HepG2 (cell line): ENCODE results near the gene RTBDN. TPM values are rescaled to one million over a fixed set of nuclear protein-coding genes. Genes with fewer than 3 reads are reported as not detected.

ENCODE experiments used
- ATAC-seq: fragments of 200-7000 bp; cut with Tn5 transposase; 3 replicates; pipeline ENCODE4 v1.9.1; 2020; ENCODE audit warnings: mild to moderate bottlenecking, moderate library complexity
- BruUV-seq: library from RNA; stranded (reverse); fragments of 400-500 nt; replicated peaks from 2 replicates; lab custom pipeline; 2021; lab: Mats Ljungman, UMichigan
- CTCF ChIA-PET: fragments of 300-600 bp; formaldehyde crosslinking; extraction: SDS; loops from one replicate; lab custom pipeline; 2021; ENCODE audit warnings: low total read pairs, inconsistent platforms, low intra/inter-chr PET ratio; lab: Yijun Ruan, JAX
- POLR2A ChIA-PET: fragments of 350-600 bp; sonication (Branson Sonifier 250); formaldehyde crosslinking; loops from one replicate; lab custom pipeline; 2020; ENCODE audit warnings: antibody characterized with exemption, inconsistent platforms; lab: Yijun Ruan, JAX
- DNase-seq: peaks from one replicate; pipeline ENCODE4 v3.0.0-alpha.2; 2015; ENCODE audit warnings: low spot score
- FAIRE-seq: peaks from 3 replicates; lab custom pipeline; 2011; peaks lifted over from hg19 to GRCh38; lab: Jason Lieb, UNC
- H2AFZ ChIP-seq: one replicate; pipeline ENCODE4 v1.6.1; 2011; ENCODE audit warnings: low read length, inconsistent platforms
- H3K27ac ChIP-seq: fragments of 300-600 bp; 3 replicates; pipeline ENCODE4 v1.8.0; 2011; ENCODE audit warnings: mixed run types, mild to moderate bottlenecking, mixed read lengths, low read length, inconsistent platforms; ENCODE audit not compliant: insufficient read depth; ENCODE audit errors: extremely low read length
- H3K27me3 ChIP-seq, 2 experiments: fragments of 200-600 bp in 1 of 2; 2 replicates in 1 of 2; 3 replicates in 1 of 2; pipeline versions ENCODE4 v1.6.0 to v1.8.0; 2011; ENCODE audit warnings: low read length in 2 of 2, mild to moderate bottlenecking in 2 of 2, moderate library complexity in 2 of 2, inconsistent platforms in 1 of 2; ENCODE audit not compliant: insufficient read depth in 2 of 2, control insufficient read depth in 1 of 2
- H3K36me3 ChIP-seq, 2 experiments: fragments of 200-600 bp in 1 of 2; replicated peaks in 1 of 2; 2 replicates in 1 of 2; 3 replicates in 1 of 2; pipeline versions ENCODE4 v1.5.1 to v1.8.0; 2011; ENCODE audit warnings: low read length in 2 of 2, inconsistent platforms in 1 of 2; ENCODE audit not compliant: insufficient read depth in 2 of 2, control insufficient read depth in 1 of 2
- H3K4me1 ChIP-seq: 2 replicates; pipeline ENCODE4 v1.5.1; 2012; ENCODE audit warnings: low read length, inconsistent platforms; ENCODE audit not compliant: insufficient read depth
- H3K4me2 ChIP-seq: 2 replicates; pipeline ENCODE4 v1.6.0; 2011; ENCODE audit warnings: low read depth, low read length, inconsistent platforms
- H3K4me3 ChIP-seq, 3 experiments: fragments of 200-600 bp in 1 of 3; sonication (generic), shearing (Covaris generic) in 1 of 3; replicated peaks in 1 of 3; 2 replicates each; pipeline ENCODE4 v1.5.1; 2011 to 2016; ENCODE audit warnings: low read length in 3 of 3, inconsistent platforms in 2 of 3, low read depth in 2 of 3, mild to moderate bottlenecking in 2 of 3, control low read depth in 1 of 3, mixed read lengths in 1 of 3; ENCODE audit not compliant: insufficient read depth in 1 of 3
- H3K79me2 ChIP-seq: one replicate; pipeline ENCODE4 v1.6.1; 2011; ENCODE audit warnings: low read length, inconsistent platforms; ENCODE audit not compliant: insufficient read depth
- H3K9ac ChIP-seq: 2 replicates; pipeline ENCODE4 v1.6.0; 2011; ENCODE audit warnings: mild to moderate bottlenecking, low read depth, low read length, inconsistent platforms; ENCODE audit not compliant: insufficient read depth
- H3K9me3 ChIP-seq: 2 replicates; pipeline ENCODE4 v1.5.1; 2012; ENCODE audit warnings: mild to moderate bottlenecking, low read length
- H4K20me1 ChIP-seq: 2 replicates; pipeline ENCODE4 v1.6.0; 2011; ENCODE audit warnings: inconsistent platforms, mild to moderate bottlenecking, low read length, moderate library complexity; ENCODE audit not compliant: insufficient read depth
- CAMTA2 ChIP-seq: sonication (generic); formaldehyde crosslinking; IDR thresholded peaks from 2 replicates; pipeline ENCODE4 v1.4.0; 2020; ENCODE audit warnings: mild to moderate bottlenecking, missing genetic modification reagents, borderline replicate concordance
- FOXC1 ChIP-seq: sonication (generic); formaldehyde crosslinking; IDR thresholded peaks from 2 replicates; pipeline ENCODE4 v1.8.0; 2022; ENCODE audit warnings: mild to moderate bottlenecking, missing genetic modification reagents, borderline replicate concordance
- FUBP1 ChIP-seq: sonication (generic); formaldehyde crosslinking; IDR thresholded peaks from 2 replicates; pipeline ENCODE4 v1.5.1; 2020; ENCODE audit warnings: missing genetic modification reagents, mild to moderate bottlenecking, borderline replicate concordance
- JUNB ChIP-seq: sonication (generic); formaldehyde crosslinking; IDR thresholded peaks from 2 replicates; pipeline ENCODE4 v1.8.0; 2022; ENCODE audit warnings: missing genetic modification reagents, mild to moderate bottlenecking, borderline replicate concordance
- MEF2D ChIP-seq: sonication (generic); formaldehyde crosslinking; IDR thresholded peaks from 2 replicates; pipeline ENCODE4 v1.5.1; 2020; ENCODE audit warnings: mild to moderate bottlenecking, missing genetic modification reagents
- RXRB ChIP-seq: IDR thresholded peaks from 2 replicates; pipeline ENCODE4 v1.6.1; 2016; ENCODE audit warnings: borderline replicate concordance, missing genetic modification reagents, missing compliant biosample characterization
- SP140L ChIP-seq: sonication (generic); formaldehyde crosslinking; IDR thresholded peaks from 2 replicates; pipeline ENCODE4 v1.4.0; 2020; ENCODE audit warnings: missing genetic modification reagents, borderline replicate concordance
- THYN1 ChIP-seq: sonication (generic); formaldehyde crosslinking; IDR thresholded peaks from 2 replicates; pipeline ENCODE4 v1.8.1; 2023; ENCODE audit warnings: low read depth, mild to moderate bottlenecking, moderate library complexity, missing genetic modification reagents, borderline replicate concordance
- ZBTB3 ChIP-seq: sonication (generic); formaldehyde crosslinking; IDR thresholded peaks from 2 replicates; pipeline ENCODE4 v1.4.0; 2020; ENCODE audit warnings: low read depth, mild to moderate bottlenecking, moderate library complexity, missing genetic modification reagents, borderline replicate concordance
- ZNF160 ChIP-seq: sonication (generic); formaldehyde crosslinking; IDR thresholded peaks from 2 replicates; pipeline ENCODE4 v1.8.0; 2022; ENCODE audit warnings: mild to moderate bottlenecking, inconsistent platforms, missing genetic modification reagents
- ZNF292 ChIP-seq: sonication (generic); formaldehyde crosslinking; IDR thresholded peaks from 2 replicates; pipeline ENCODE4 v1.8.1; 2022; ENCODE audit warnings: mild to moderate bottlenecking, low read depth, missing genetic modification reagents, borderline replicate concordance
- ZNF432 ChIP-seq: sonication (generic); formaldehyde crosslinking; IDR thresholded peaks from 2 replicates; pipeline ENCODE4 v1.5.0; 2020; ENCODE audit warnings: missing genetic modification reagents, mild to moderate bottlenecking, borderline replicate concordance
- ZSCAN25 ChIP-seq: sonication (generic); formaldehyde crosslinking; IDR thresholded peaks from 2 replicates; pipeline ENCODE4 v1.8.0; 2022; ENCODE audit warnings: mild to moderate bottlenecking, missing genetic modification reagents
- WGBS: methylation state at CpG from one replicate; pipeline ENCODE4 v1.1.6; 2017; ENCODE audit warnings: low lambda C conversion rate; 5-methylcytosine and 5-hydroxymethylcytosine counted together
- in situ Hi-C: cut with HindIII; loops from 2 replicates; pipeline ENCODE4 v1.10.0; 2017; ENCODE audit warnings: low pct_unique_long_range_greater_than_20kb; ENCODE audit not compliant: extremely low pct_ligation_motif_present
- intact Hi-C: fragments of 100-400 bp; cut with micrococcal nuclease; formaldehyde crosslinking; loops from one replicate; pipeline ENCODE4 v1.10.0; 2022; ENCODE audit not compliant: unreplicated experiment
- polyA plus RNA-seq, 8 experiments: library from polyadenylated mRNA; depleted of rRNA in 3 of 8; stranded (reverse) in 7 of 8; unstranded in 1 of 8; fragments of >200 nt; fragmentation: Illumina TruSeq in 4 of 8; extraction: Trizol in 4 of 8; gene quantifications; 2 replicates each; pipeline versions ENCODE4 v1.2.1 to v1.2.3, GENCODE V29; 2011 to 2016; ENCODE audit warnings: low read depth in 4 of 8, missing spikeins in 1 of 8, mixed read lengths in 1 of 8; ENCODE audit not compliant: insufficient read depth in 1 of 8
- total RNA-seq, 5 experiments: library from RNA; depleted of rRNA; stranded (reverse); fragments of >200 nt; fragmentation: Illumina TruSeq; extraction: Trizol; gene quantifications; 2 replicates each; pipeline ENCODE4 v1.2.3, GENCODE V29; 2016; ENCODE audit warnings: low read depth in 1 of 5
- TF ChIP-seq, protein P1 (sequence below): sonication (generic); formaldehyde crosslinking; conservative IDR thresholded peaks from 2 replicates; pipeline ENCODE4 v1.4.0; 2020; ENCODE audit warnings: missing genetic modification reagents

The RTBDN gene
- total and polyA plus RNA-seq, 2 of the 13 experiments (the other 11 are each of a cell fraction or from before 2014, with no cell fraction given) = 0.27 to 0.48 TPM

- BruUV-seq = no TSS peak
Measured at GRCh38 chr19:12843999-12844732, 9.8 kb upstream of the RTBDN start.

More at GRCh38 chr19:12843999-12844732, 9.8 kb upstream of the RTBDN start:
- no peak overlapping the region for H3K4me3 ChIP-seq
- no peak overlapping the region for H3K9ac ChIP-seq
- H4K20me1 ChIP-seq = no peaks in the 10 kb centered on the region
- intact Hi-C loops (no loop called here), in situ Hi-C loops (no loop called here)
- ChIA-PET CTCF (no interaction called here), POLR2A (no interaction called here)
- no peak for DNase-seq
- FAIRE-seq = no peak
- no peaks in the 10 kb centered on the region for H3K36me3 ChIP-seq
- H3K4me2 ChIP-seq = no peak overlapping the region
- TF ChIP-seq ZNF432 (no peak), SP140L (CRISPR knock-in tag) (no peak), JUNB (CRISPR knock-in tag) (no peak), THYN1 (no peak), ZSCAN25 (CRISPR knock-in tag) (no peak), ZNF160 (CRISPR knock-in tag) (no peak), RXRB (no peak), CAMTA2 (CRISPR knock-in tag) (no peak), FOXC1 (CRISPR knock-in tag) (no peak), FUBP1 (CRISPR knock-in tag) (no peak), ZBTB3 (no peak), ZNF292 (CRISPR knock-in tag) (no peak), MEF2D (no peak)
- TF ChIP-seq, protein P1, sequence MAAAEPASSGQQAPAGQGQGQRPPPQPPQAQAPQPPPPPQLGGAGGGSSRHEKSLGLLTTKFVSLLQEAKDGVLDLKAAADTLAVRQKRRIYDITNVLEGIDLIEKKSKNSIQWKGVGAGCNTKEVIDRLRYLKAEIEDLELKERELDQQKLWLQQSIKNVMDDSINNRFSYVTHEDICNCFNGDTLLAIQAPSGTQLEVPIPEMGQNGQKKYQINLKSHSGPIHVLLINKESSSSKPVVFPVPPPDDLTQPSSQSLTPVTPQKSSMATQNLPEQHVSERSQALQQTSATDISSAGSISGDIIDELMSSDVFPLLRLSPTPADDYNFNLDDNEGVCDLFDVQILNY (CRISPR knock-in tag) = no peak
- peaks cover 7% of the 10 kb centered on the region for H3K4me1 ChIP-seq
- no peaks in the 10 kb centered on the region for H3K79me2 ChIP-seq
- no peak for ATAC-seq
- H3K27ac ChIP-seq = no peak overlapping the region
- no peak overlapping the region for H2AFZ ChIP-seq
- WGBS = 83% methylated on average over 3 of the region's 3 CpGs
- no peaks in the 10 kb centered on the region for H3K9me3 ChIP-seq
- no peaks in the 10 kb centered on the region for H3K27me3 ChIP-seq
